ENCODE measurements around the gene RBM6. TPM values are rescaled to one million over a fixed set of nuclear protein-coding genes. Genes with fewer than 3 reads are reported as not detected.

RBM6 gene
- total RNA-seq, 6 donors from 2014 or later, result 67.9 to 380 (median 123) TPM

- peaks cover 0 to 65% (median 24%) of the 10 kb centered on the region in 4 donors for H3K36me3 ChIP-seq
- no peak overlapping the region for H3K27ac ChIP-seq
- ATAC-seq (ENCODE audit: low FRiP score in 2 of 2), result no peak
- H3K9me3 ChIP-seq, result no peaks in the 10 kb centered on the region
- no peak overlapping the region for H3K4me3 ChIP-seq
- H3K4me1 ChIP-seq, result no peaks in the 10 kb centered on the region
- 93 to 100% methylated on average over 2 of the region's 2 CpGs for WGBS, 2 donors
- no peaks in the 10 kb centered on the region for H3K27me3 ChIP-seq
- no peak for DNase-seq
- TF ChIP-seq POLR2AphosphoS5 (IDR thresholded peaks at IDR 0.05) (no peak), POLR2A (IDR thresholded peaks at IDR 0.05) (no peak), CTCF (IDR thresholded peaks at IDR 0.05) (no peak), EP300 (IDR thresholded peaks at IDR 0.05) (no peak)
Observed at GRCh38 chr3:49976942-49977341, 37.0 kb downstream of the RBM6 start.

- H3K4me1 ChIP-seq, result no peaks in the 10 kb centered on the region
- no peaks in the 10 kb centered on the region for H3K27me3 ChIP-seq
- H3K27ac ChIP-seq, result no peak overlapping the region
- H3K4me3 ChIP-seq, result no peak overlapping the region
- no peak for ATAC-seq (ENCODE audit: low FRiP score in 2 of 2)
- H3K9me3 ChIP-seq, result no peaks in the 10 kb centered on the region
- DNase-seq, result no peak
- 89 to 92% methylated on average over 13 of the region's 13 CpGs for WGBS, 2 donors
- peaks cover 0 to 49% (median 11%) of the 10 kb centered on the region in 4 donors for H3K36me3 ChIP-seq
- no peak for TF ChIP-seq CTCF (IDR thresholded peaks at IDR 0.05)
- no peak for TF ChIP-seq POLR2A (IDR thresholded peaks at IDR 0.05)
Observed at GRCh38 chr3:49984394-49984793, 44.4 kb downstream of the RBM6 start.

- peaks cover 0 to 25% (median 5%) of the 10 kb centered on the region in 4 donors for H3K36me3 ChIP-seq
- no peaks in the 10 kb centered on the region for H3K9me3 ChIP-seq
- H3K27ac ChIP-seq, result no peak overlapping the region
- ATAC-seq (ENCODE audit: low FRiP score in 2 of 2), result no peak
- 89 to 90% methylated on average over 2 of the region's 2 CpGs for WGBS, 2 donors
- DNase-seq, result no peak
- no peaks in the 10 kb centered on the region for H3K4me1 ChIP-seq
- no peak for TF ChIP-seq POLR2A (IDR thresholded peaks at IDR 0.05)
- TF ChIP-seq POLR2AphosphoS5 (IDR thresholded peaks at IDR 0.05), result no peak
- no peak for TF ChIP-seq EP300 (IDR thresholded peaks at IDR 0.05)
- TF ChIP-seq CTCF (IDR thresholded peaks at IDR 0.05), result no peak
- H3K27me3 ChIP-seq, result no peaks in the 10 kb centered on the region
- no peak overlapping the region for H3K4me3 ChIP-seq
Observed at GRCh38 chr3:49992326-49992725, 52.4 kb downstream of the RBM6 start.

GRCh38 chr3:49994476-49994875, 54.5 kb downstream of the RBM6 start:
- 56 to 85% methylated on average over 1 of the region's 1 CpG for WGBS, 2 donors
- Histone ChIP-seq H3K27ac (no peak overlapping the region), H3K4me1 (no peaks in the 10 kb centered on the region), H3K27me3 (no peaks in the 10 kb centered on the region), H3K36me3 (peaks cover 0 to 28% (median 6%) of the 10 kb centered on the region in 4 donors), H3K9me3 (no peaks in the 10 kb centered on the region), H3K4me3 (no peak overlapping the region)
- TF ChIP-seq EP300 (IDR thresholded peaks at IDR 0.05), result no peak
- TF ChIP-seq POLR2A (IDR thresholded peaks at IDR 0.05), result no peak
- ATAC-seq (ENCODE audit: low FRiP score in 2 of 2) (no peak), DNase-seq (no peak)

GRCh38 chr3:49996016-49996415, 56.1 kb downstream of the RBM6 start:
- Histone ChIP-seq H3K4me3 (no peak overlapping the region), H3K4me1 (no peaks in the 10 kb centered on the region), H3K27me3 (no peaks in the 10 kb centered on the region), H3K9me3 (no peaks in the 10 kb centered on the region), H3K36me3 (peaks cover 4 to 32% (median 11%) of the 10 kb centered on the region in 4 donors), H3K27ac (no peak overlapping the region)
- 98 to 100% methylated on average over 2 of the region's 2 CpGs for WGBS, 2 donors
- no peak for DNase-seq
- ATAC-seq (ENCODE audit: low FRiP score in 2 of 2), result no peak
- TF ChIP-seq POLR2AphosphoS5 (IDR thresholded peaks at IDR 0.05) (no peak), EP300 (IDR thresholded peaks at IDR 0.05) (no peak), CTCF (IDR thresholded peaks at IDR 0.05) (no peak)

Measured in upper lobe of left lung (tissue), 6 donors.